ENCODE results near the gene SUFU.
"Not testable (repeated sequence)": the region's sequence is repeated elsewhere in the genome, so short reads cannot be mapped to it uniquely, and the experiment has no call there.

The SUFU gene

DNA sequence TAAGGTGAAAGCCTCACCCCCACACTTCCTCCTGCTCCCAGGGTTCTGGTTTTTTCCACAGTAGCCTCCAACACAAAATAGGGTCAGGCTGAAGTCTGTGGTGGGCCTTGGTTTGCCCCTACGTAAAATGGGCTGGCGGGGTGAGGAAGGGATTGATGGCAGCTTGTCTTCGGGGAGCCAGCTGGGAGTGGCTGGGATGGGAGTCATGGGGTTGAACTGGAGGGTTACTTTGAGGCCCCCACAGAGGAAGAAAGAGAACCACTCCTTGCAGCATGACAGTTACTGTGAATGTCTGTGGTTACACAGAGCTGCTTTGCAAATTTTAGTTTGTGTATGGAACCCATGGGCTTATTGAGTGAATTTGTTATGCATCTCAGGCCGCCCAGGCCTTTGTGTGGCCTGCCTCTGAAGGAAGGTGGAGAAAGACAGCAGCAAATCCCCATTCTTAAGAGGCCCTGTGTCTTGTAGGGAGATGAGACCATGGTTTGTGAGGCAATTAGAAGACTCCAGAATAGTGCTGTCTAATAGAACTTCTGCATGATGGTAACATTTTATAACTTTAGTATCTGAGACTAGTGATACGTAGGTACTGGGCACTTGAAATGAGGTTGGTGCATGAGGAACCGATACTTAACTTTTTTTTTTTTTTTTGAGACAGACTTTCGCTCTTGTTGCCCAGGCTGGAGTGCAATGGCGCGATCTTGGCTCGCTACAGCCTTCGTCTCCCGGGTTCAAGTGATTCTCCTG, 148.6 kb downstream of the SUFU start:
- no peak for DNase-seq (ENCODE audit: low read depth)

DNA sequence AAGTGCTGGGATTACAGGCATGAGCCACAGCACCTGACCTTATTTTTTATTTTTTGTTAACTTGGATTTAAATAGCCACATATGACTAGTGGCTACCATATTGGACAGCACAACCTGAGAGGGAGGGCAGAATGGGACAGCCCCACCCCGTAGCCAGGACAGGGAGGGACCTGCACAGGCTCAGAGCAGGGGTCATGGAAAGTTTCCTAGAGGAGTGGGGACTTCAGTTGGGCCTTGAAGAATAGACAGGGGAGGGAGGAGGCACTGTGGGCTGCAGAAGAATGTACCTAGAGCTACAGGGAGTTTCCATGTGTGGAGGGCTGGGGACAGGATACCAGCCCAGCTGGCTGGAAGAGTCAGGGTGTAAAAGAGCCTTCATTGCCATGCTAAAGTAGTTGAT, 149.3 kb downstream of the SUFU start:
- DNase-seq (ENCODE audit: low read depth) = no peak

DNA sequence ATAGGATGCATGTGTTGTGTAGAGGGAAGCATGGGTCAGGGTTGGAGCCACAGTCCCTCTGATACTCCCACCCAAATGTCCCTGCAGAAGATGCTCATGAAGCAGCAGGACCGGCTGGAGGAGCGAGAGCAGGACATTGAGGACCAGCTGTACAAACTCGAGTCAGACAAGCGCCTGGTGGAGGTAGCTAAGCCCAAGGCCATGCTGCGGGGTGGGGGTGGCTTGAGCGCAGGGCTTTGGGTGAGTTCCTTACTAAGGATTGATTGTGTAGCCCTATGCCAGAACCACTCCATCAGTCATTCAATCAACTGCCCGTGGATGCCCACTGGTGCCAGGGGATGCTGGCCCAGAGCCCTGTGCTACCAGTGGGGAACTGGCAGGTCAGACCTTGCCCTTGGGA, 150.8 kb downstream of the SUFU start:
- no peak for DNase-seq (ENCODE audit: low read depth)

- DNase-seq (ENCODE audit: low read depth) = no peak
Observed at GRCh38 chr10:102654969-102655368, 151.2 kb downstream of the SUFU start.

DNA sequence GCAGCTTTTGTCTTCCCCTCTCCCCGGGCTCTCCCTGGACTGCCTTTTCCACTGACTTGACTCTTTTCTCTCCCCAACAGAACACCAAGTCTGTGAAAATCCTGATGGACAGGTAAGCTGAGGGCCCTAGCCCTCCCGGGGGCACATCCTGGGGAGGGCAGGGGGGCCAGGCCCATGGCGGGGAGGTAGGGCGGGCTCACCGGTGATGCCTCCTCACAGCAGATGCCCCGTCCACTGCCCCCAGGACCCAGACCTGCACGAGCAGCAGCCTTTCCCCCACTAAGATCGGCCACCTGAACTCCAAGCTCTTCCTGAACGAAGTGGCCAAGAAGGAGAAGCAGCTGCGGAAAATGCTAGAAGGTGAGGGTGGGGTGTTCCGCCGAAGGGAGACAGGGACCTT, 152.3 kb downstream of the SUFU start:
- no peak for DNase-seq (ENCODE audit: low read depth)

DNA sequence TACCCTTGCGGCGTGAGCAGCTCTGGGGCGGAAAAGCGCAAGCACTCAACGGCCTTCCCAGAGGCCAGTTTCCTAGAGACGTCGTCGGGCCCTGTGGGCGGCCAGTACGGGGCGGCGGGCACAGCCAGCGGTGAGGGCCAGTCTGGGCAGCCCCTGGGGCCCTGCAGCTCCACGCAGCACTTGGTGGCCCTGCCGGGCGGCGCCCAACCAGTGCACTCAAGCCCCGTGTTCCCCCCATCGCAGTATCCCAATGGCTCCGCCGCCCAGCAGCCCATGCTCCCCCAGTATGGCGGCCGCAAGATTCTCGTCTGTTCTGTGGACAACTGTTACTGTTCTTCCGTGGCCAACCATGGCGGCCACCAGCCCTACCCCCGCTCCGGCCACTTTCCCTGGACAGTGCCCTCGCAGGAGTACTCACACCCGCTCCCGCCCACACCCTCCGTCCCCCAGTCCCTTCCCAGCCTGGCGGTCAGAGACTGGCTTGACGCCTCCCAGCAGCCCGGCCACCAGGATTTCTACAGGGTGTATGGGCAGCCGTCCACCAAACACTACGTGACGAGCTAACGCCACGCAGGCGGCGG, 153.1 kb downstream of the SUFU start:
- DNase-seq (ENCODE audit: low read depth) = no peak

GRCh38 chr10:102657451-102657850, 153.7 kb downstream of the SUFU start:
- DNase-seq (ENCODE audit: low read depth) = no peak

DNA sequence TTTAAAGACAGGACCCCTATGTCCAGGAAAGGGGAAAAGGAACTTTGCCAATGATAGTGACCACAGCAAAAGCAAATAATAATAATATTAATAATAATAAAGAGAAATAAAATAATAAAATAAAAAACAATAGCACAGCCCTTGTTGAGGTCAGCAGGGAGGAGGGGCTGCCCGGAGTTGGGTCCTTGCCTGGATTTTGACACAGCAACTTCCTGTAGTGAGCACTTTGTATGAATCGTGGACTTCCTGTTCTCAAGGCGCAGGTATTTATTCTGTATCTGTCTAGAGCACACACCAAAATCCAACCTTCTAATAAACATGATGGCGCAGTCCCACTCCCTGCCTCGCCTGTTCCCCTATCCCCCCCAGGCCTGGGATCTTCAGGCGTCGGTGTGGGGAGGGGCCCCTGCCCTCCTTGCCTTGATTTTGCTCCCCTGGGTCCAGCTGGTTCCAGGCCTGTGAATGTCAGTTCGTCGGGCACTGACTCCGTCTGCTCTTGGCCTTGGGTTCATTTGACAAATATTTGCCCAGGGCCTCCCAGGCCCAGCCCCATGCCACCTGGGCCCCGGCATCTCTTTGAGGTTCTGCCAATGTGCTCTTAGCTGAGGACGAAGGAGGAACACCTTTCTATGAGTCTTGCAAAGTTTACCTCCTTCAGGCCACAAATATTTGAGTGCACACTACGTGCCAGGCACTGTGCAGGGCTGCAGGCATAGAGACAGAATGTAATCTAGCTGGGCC, 154.4 kb downstream of the SUFU start:
- DNase-seq (ENCODE audit: low read depth) = no peak

GRCh38 chr10:102658802-102659201, 155.0 kb downstream of the SUFU start:
- DNase-seq (ENCODE audit: low read depth) = no peak

- peak; percentile 40 for DNase-seq (ENCODE audit: low read depth)
Observed at GRCh38 chr10:102660888-102661657, 157.3 kb downstream of the SUFU start.

- DNase-seq (ENCODE audit: low read depth) = no peak
Observed at GRCh38 chr10:102661658-102662028, 157.9 kb downstream of the SUFU start.

GRCh38 chr10:102665904-102666509, 162.2 kb downstream of the SUFU start:
- no peak for DNase-seq (ENCODE audit: low read depth)

DNA sequence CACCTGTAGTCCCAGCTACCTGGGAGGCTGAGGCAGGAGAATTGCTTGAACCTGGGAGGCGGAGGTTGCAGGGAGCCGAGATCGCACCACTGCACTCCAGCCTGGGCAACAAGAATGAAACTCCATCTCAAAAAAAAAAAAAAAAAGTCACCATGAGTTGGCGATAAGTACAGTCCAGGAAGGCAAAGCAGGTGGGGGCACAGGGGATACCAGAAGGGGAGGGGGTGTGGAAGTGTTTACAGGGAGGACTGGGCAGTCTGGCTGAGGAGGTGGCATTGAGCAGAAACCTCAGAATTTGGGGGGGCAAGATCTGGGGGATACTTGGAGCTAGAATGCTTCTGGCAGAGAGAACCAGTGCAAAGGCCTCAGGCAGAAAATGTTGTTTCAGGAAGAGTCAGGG, 163.6 kb downstream of the SUFU start:
- not testable (repeated sequence) for DNase-seq (ENCODE audit: low read depth)

GRCh38 chr10:102668326-102669107, 164.7 kb downstream of the SUFU start:
- no peak for DNase-seq (ENCODE audit: low read depth)

GRCh38 chr10:102669206-102670064, 165.7 kb downstream of the SUFU start:
- no peak for DNase-seq (ENCODE audit: low read depth)

GRCh38 chr10:102670065-102670670, 166.4 kb downstream of the SUFU start:
- no peak for DNase-seq (ENCODE audit: low read depth)

DNA sequence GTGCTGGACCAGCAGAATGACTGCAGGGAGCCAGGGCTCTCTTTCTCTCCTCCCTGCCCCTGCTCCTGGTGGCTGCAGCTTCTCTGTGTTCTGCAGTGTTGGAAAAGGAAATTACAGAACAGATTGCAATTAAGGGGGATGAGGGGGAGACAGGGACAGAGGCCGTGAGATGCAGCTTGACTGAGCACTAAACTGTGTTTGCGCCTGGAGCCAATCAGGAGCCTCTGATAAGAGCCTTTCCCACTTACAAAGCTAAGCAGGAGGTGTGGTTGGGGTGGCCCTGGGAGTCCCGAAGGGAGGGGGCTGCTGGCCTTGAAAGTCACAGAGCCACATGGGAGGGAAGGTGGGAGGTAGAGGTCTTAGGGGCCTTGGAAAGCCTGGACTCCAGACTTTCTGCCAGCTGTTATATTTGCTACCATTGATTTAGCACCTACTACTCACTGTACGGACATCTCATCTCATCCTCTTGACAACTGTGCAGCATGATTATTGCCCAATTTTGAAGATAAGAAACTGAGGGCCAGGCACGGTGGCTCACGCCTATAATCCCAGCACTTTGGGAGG, 167.2 kb downstream of the SUFU start:
- DNase-seq (ENCODE audit: low read depth) = no peak

- no peak for DNase-seq (ENCODE audit: low read depth)
Observed at GRCh38 chr10:102673236-102673818, 169.6 kb downstream of the SUFU start.

GRCh38 chr10:102673819-102674511, 170.2 kb downstream of the SUFU start:
- DNase-seq (ENCODE audit: low read depth) = peak; percentile 52
